ENCODE results near the gene DNAJB11.
"Not testable (repeated sequence)": the region's sequence is repeated elsewhere in the genome, so short reads cannot be mapped to it uniquely, and the experiment has no call there.

Gene DNAJB11

GRCh38 chr3:186620213-186621092, 49.9 kb downstream of the DNAJB11 start:
- DNase-seq: no peak

GRCh38 chr3:186621894-186622650, 51.6 kb downstream of the DNAJB11 start:
- no peak for DNase-seq

DNA sequence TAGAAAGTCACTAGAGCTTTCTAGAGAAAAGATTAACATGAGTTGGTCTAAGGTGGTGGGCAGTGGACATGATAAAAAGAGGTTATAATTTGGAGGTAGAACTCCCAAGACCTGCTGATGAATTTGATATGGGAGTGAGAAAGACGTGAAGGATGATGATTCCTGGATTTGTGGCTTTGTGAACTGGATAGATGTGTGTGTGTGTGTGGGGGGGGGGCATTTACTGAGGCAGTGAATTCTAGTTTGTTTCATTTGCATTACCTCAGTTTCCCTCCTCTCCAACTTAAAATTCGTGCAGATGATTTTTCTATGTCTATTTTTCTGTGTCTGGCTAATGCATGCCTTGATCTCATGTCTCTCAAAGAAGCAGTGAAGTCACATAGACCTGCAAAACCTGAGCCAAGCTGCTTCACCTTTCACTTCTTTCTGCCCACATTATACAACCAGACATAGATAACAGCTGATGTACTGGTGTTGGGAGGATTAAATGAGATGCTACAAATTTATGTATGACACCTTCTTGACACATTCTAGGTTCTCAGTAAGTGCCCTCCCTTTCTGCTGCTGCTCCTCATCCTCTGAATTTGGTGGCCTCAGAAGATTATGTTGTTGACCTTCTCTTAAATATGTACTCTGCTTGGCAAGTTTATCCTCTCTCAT, 52.3 kb downstream of the DNAJB11 start:
- DNase-seq: no peak

GRCh38 chr3:186624598-186624997, 54.1 kb downstream of the DNAJB11 start:
- no peak for DNase-seq

GRCh38 chr3:186625600-186626042, 55.1 kb downstream of the DNAJB11 start:
- DNase-seq: no peak

GRCh38 chr3:186626254-186626847, 55.8 kb downstream of the DNAJB11 start:
- DNase-seq: no peak

DNA sequence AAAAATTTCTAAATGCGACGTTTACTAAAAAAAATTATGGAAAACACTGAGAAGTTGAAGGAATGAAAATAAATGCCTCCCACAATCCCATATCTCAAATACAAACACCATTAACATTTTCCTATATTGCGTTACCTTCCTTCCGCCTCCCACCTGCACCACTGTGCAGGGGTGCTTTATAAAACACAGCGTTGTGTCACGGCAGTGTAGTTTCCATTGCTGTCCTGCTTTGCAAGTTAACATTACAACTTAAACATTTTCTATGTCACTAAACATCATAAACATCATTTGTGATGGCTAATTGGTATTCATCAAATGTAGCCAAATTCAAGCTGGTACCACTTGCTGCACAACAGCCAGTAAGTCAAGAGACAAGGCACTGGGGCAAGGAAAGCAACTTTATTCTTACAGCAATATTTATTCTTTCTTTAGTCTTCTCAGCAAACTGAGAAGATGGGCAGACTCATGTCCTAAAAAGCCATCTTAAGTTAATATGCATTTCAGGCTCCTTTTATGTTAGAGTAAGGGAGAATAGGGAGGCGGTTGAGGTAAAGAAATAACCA, 57.4 kb downstream of the DNAJB11 start:
- DNase-seq: no peak

GRCh38 chr3:186628756-186629155, 58.2 kb downstream of the DNAJB11 start:
- no peak for DNase-seq

DNA sequence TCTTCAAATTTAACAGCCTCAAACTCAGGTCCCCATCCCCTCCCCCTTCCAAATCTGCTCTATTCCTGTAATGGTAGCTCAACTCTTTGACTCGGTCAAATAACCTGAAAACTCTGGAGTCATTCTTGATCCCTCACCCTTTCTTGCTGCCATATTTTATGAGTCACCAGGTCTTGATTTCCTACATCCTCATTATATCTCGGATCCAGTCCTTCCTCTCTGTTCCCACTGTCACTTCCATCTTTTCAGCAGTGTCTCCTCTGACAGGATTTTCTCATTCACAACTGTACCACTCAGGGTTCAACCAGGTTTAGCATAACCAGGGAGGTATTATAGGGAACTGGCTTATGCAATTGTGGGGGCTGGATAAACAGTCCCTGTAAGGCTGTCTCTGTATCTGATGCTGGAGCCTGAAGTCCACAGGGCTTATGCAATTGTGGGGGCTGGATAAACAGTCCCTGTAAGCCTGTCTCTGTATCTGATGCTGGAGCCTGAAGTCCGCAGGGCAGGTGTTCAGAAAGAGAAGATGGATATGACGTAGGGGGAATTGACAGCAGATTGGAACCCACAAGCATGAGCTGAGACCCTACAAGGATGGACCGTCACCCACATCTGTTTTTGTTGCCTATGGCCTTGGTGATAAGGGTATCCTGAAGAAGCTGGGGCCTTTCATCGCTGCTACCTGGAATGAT, 60.6 kb downstream of the DNAJB11 start:
- no peak for DNase-seq

DNA sequence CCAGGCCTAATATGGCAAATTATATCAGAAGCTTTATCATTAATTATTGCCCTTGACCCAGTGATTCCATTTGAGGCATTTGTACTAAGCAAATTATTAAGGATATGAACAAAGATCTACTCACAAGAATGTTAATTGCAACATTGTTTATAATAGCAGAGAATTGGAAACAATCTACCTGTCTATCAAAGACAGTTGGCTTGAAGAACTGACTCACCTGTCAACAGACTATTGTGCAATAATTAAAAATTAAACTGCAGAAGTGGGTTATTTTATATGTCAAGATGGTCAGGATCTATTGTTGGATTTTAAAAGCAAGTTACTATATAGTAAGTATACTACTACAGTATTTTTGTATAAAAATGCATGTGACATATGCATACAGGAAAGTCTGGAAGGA, 63.0 kb downstream of the DNAJB11 start:
- DNase-seq: no peak

GRCh38 chr3:186634207-186634606, 63.7 kb downstream of the DNAJB11 start:
- DNase-seq: not testable (repeated sequence)
